GM13976 (cell line): Measurements from ENCODE around the gene WIPF2.
A peak's percentile ranks its signal among the peaks of the same experiment; 100 is the strongest.

ENCODE experiments used
- DNase-seq: peaks from one replicate; pipeline ENCODE4 v3.0.0; 2012; ENCODE audit warnings: low spot score
- in situ Hi-C: fragments of 300-500 bp; cut with MboI; formaldehyde crosslinking; loops from one replicate; pipeline ENCODE4 v1.12.0; 2022; ENCODE audit warnings: low sequenced_read_pairs, mixed read lengths, inconsistent platforms; ENCODE audit not compliant: unreplicated experiment
- TF ChIP-seq, protein P1 (sequence below): IDR thresholded peaks from 2 replicates; pipeline ENCODE4 v1.5.1; 2012; ENCODE audit warnings: borderline replicate concordance, mild to moderate bottlenecking; ENCODE audit not compliant: insufficient read depth; ENCODE audit errors: extremely low read depth, missing control alignments, control extremely low read depth

The WIPF2 gene

DNA sequence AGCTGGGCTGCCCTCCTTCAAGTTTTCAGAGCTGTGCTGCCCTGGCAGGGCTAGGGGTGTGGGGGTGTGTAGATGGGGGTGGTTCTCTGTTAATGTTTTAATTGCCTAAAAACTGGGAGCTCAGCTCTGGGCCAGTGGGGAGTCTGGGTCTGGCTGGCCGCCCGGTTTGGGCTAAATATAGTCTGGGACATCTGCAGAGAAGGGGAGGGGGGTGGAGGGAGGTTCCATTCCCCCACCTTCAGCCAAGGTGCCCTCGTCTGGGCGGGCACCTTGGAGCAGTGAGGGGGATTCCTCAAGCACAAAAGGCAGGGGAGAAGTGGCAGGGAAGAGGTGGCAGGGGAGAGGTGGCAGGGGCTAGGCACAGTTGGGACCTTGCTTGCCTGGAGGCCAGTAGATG is 102.9 kb downstream of the WIPF2 start:
- DNase-seq = no peak
- in situ Hi-C loops = no loop called here
- TF ChIP-seq, protein P1, sequence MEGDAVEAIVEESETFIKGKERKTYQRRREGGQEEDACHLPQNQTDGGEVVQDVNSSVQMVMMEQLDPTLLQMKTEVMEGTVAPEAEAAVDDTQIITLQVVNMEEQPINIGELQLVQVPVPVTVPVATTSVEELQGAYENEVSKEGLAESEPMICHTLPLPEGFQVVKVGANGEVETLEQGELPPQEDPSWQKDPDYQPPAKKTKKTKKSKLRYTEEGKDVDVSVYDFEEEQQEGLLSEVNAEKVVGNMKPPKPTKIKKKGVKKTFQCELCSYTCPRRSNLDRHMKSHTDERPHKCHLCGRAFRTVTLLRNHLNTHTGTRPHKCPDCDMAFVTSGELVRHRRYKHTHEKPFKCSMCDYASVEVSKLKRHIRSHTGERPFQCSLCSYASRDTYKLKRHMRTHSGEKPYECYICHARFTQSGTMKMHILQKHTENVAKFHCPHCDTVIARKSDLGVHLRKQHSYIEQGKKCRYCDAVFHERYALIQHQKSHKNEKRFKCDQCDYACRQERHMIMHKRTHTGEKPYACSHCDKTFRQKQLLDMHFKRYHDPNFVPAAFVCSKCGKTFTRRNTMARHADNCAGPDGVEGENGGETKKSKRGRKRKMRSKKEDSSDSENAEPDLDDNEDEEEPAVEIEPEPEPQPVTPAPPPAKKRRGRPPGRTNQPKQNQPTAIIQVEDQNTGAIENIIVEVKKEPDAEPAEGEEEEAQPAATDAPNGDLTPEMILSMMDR = no peak

DNA sequence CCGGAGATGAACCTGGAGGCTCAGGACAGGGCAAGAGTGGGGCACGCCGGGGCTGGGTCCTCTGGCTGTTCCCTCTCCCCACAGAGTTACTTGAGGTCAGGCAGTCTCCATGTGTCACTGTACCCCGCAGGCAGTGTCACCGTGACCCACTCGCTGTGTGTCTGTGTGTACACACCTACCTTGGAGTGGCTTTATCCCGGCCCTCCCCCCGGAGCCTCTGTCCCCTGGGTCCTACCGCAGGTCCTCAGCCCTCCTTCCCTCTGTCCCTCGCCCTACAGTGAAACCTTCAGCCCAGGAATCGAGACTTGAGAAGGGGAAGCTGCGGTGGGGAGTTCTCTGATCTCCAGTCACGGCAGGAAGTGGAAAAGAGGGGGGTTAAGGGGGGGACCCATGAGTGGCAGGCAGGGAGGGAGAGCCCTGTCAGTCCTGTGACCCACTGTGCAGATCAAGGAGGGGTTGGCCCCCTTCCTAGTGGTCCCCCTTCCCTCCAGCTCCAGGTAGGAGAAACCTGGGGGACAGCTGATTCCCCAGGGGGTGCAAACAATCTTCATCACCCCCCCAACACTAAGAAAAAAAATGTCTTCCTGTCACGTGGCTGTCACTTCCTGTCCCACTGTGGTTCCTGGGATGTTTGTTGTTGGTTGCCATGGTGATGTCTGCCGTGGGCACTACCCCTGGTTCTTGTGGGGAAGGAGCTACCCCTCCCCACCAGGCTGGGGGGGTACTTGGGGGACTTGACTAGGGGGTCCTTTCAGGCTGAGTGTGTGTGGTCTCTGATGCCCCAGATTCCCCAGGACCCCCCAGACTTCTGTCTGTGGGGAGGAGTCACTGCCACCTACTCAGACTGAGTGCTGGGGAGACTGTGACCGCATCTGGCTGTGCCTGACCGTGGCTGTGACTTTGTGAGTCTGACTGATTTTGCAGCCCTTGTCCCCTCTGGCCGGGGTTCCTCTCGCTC is 103.5 kb downstream of the WIPF2 start:
- DNase-seq = peak; percentile 89
- TF ChIP-seq, protein P1 = no peak
- in situ Hi-C loops = no loop called here

DNA sequence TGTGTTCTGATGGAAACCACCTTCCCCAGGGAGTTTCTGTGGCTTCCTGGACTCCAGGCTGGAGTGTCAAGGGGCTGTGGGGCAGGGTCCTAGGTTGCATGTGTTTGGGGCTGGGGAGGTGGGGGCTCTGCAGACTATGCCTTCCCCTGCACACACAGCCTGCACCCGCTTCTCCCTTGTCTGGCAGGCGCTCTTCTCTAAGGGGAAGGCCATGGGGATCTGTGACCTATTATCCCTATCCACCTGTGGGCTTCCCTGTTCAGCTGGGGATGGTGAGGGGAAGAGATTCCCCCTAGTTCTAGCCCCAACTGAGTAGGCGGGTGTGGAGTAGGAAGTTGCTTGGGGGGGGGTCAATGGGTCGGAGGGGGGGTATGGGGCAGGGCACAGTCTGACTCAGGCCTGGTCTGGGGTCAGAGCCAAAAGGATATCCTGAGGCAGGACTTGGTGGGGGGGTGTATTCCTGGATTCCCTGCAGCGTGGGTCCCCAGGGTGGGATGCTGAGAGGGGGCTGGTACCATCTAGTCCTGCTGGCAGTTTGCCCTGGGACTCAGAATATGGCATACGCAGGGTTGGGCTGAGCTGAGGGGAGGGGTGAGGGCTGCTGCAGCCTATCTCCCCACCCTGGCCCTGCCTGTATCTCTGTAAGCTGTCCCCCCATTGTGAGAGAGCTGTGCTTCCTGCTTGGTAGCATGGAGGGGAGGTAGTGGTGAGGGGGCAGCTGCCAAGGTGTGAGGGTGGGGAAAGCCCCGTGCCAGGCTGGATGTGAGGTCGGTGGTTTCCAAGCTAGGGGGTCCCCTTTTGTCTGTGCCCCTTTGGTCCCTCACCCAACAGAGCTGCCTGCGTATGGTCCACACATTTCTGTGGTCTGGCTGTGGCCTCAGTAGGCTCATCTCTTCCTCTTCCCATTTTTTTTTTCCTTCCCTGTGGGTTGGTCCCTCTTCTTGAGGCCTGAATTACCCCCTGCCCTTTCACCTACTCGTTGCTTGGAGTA is 104.6 kb downstream of the WIPF2 start:
- DNase-seq = no peak
- TF ChIP-seq, protein P1 = no peak
- in situ Hi-C loops = no loop called here

DNA sequence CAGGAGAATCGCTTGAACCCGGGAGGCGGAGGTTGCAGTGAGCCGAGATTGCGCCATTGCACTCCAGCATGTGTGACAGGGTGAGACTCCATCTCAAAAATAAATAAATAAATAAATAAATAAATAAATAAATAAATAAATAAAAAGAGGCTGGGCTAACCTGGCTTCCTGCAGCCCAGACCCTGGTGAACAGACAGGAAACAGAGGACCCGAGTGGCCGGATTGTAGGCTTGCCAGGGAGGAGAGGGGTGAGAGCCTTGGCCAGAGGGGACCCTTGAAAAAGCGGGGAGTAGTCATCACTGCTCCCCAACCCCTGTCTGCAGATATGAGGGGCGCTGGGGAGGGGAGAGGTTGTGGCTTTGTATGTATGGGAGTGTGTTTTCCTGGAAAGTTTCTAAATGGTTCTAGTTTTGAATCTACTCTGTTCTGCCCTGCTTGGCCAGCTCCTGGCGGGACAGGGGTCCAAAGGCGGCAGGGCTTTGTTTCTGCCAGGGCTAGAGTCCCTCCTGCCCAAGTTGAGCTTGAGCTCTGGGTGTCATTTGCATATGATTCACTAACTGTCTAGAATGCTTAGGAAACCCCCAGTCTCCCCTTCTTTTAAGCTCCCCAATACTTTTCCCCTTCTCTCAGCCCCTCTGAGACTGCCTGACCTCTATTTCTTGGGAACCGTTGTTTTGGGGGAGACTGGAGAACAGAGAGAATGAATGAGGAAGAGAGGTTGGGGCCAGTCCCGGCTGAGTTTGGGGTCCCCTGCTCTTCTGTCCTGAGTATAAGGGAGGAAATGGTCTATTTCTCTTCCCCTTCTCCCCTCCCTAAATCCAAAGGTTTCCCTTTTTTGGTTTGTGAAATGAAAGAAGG is 106.3 kb downstream of the WIPF2 start:
- TF ChIP-seq, protein P1 = no peak
- peak; percentile 73 for DNase-seq
- in situ Hi-C loops = no loop called here

DNA sequence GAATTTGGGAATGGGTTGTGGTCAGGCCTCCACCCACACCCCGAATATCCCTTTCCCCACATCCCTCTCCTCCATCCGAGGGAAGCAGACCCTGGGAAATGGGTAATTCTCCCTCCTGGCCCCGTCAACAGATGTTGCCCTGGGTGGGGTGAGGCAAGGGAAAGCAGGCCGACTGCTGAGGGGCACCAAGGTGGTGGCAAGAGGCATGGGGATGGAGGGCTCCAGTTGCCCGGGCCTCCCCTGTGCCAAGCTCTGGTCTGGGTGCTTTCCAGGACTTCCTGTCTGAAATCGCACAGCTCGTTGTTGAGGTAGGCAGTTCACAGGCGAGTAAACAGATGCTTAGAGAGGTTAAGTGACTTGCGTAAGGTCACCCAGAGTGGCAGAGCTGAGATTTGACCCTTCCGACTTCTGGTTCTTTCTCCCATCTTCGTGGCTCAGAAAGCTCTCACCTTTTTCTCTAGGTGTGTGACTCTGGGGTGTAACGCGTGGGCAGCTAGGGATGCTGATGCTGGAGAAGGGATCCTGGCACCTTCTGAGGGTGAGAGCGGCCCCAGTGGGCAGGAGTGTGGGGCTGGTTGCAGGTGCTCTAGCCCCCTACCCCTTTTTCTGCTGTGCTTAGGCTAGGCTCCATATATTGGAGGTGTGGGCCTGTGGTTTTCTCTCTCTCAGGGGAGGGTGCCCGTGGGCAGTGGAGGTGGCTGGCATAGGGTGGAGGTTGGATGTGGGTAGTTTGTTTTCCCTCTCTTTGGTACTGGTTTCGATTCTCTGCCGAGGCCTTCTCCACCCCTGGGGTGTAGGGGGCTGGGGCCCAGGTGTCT is 107.1 kb downstream of the WIPF2 start:
- in situ Hi-C loops = no loop called here
- TF ChIP-seq, protein P1 = no peak
- DNase-seq = peak; percentile 65

DNA sequence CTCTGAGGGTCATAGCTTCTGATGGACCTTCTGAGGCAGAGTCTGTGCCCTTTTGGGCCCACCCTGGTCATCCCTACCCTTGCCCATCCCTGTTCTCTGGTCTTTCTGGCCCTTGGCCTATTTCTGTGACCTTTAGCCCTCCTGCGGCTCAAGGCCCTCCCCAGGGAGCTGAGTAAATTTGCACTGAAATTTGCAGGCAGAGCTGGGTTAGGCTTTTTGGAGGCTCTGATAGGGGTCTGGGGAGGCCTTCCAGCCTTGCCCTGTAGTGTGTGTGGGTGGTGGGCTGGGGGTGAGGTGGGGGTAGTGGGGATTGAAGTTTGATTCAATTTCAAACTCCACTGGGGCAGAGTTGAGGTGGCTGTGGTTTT is 107.7 kb downstream of the WIPF2 start:
- TF ChIP-seq, protein P1 = no peak
- DNase-seq = no peak
- in situ Hi-C loops = no loop called here
